ENCODE data around the gene RAVER1. TPM values are rescaled to one million over a fixed set of nuclear protein-coding genes. Genes with fewer than 3 reads are reported as not detected.
A peak's percentile ranks its signal among the peaks of the same experiment; 100 is the strongest.

RAVER1 gene
- total and polyA plus RNA-seq, 2 of the 13 experiments (the other 11 are each of a cell fraction or from before 2014, with no cell fraction given): 3.6 to 7.9 TPM

DNA sequence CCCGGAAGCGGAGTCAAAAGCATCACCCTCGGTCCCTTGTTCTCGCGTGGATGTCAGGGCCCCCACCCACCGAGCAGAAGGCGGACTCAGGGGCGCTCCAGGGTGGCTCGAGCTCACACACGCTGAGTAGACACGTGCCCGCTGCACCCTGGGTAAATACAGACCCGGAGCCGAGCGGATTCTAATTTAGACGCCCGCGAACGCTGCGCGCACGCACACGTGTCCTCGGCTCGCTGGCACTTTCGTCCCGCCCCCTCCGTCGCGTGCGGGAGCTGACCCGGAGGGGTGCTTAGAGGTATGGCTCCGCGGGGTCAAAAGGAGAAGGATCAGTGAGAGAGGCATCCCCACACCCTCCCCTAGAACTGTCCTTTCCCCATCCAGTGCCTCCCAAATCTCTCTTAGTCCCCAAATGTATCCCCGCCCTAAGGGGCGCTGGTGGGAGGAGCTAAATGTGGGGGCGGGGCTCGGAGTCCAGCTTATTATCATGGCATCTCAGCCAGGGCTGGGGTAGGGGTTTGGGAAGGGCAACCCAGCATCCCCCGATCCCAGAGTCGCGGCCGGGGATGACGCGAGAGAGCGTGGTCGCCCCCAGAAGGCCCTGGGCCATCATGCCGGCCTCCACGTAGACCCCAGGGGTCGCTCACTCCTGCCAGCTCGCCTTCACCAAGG lies 44.0 kb downstream of the RAVER1 start (continued):
- TF ChIP-seq ZKSCAN5 (CRISPR knock-in tag; IDR thresholded peaks at IDR 0.05) (no peak), KDM5B (CRISPR knock-in tag; IDR thresholded peaks at IDR 0.05; ENCODE audit: borderline replicate concordance) (peak; percentile 75; the same call in 1 of the 2 replicates), ZEB1 (IDR thresholded peaks at IDR 0.05; ENCODE audit: insufficient replicate concordance, low read depth) (no peak), ZNF703 (CRISPR knock-in tag; IDR thresholded peaks at IDR 0.05; ENCODE audit: borderline replicate concordance) (no peak; the same call in 1 of the 2 replicates), ZNF224 (CRISPR knock-in tag; IDR thresholded peaks at IDR 0.05) (peak; percentile 86), SNAPC2 (CRISPR knock-in tag; IDR thresholded peaks at IDR 0.05) (no peak), ZNF251 (CRISPR knock-in tag; IDR thresholded peaks at IDR 0.05) (no peak), ZNF451 (CRISPR knock-in tag; IDR thresholded peaks at IDR 0.05) (no peak), ZNF615 (CRISPR knock-in tag; IDR thresholded peaks at IDR 0.05; ENCODE audit: borderline replicate concordance) (no peak), TCF7 (IDR thresholded peaks at IDR 0.05; ENCODE audit: low read depth) (no peak), ZNF253 (CRISPR knock-in tag; IDR thresholded peaks at IDR 0.05; ENCODE audit: borderline replicate concordance) (no peak), TRIM24 (CRISPR knock-in tag; IDR thresholded peaks at IDR 0.05) (no peak), ZSCAN25 (CRISPR knock-in tag; IDR thresholded peaks at IDR 0.05) (peak; percentile 47; the same call in 1 of the 2 replicates), MIER3 (CRISPR knock-in tag; IDR thresholded peaks at IDR 0.05; ENCODE audit: borderline replicate concordance) (no peak), HDAC2 (CRISPR knock-in tag; IDR thresholded peaks at IDR 0.05) (no peak), PHF21A (CRISPR knock-in tag; IDR thresholded peaks at IDR 0.05) (no peak), ZNF530 (CRISPR knock-in tag; IDR thresholded peaks at IDR 0.05; ENCODE audit: low read depth) (no peak), ARNT2 (CRISPR knock-in tag; IDR thresholded peaks at IDR 0.05; ENCODE audit: low read depth) (peak; percentile 21; the same call in 1 of the 2 replicates), ZBTB42 (CRISPR knock-in tag; IDR thresholded peaks at IDR 0.05) (no peak), SMAD9 (CRISPR knock-in tag; IDR thresholded peaks at IDR 0.05) (no peak), RBM39 (IDR thresholded peaks at IDR 0.05; ENCODE audit: low read depth, low read length, poor library complexity, severe bottlenecking) (no peak), MBD4 (IDR thresholded peaks at IDR 0.05; ENCODE audit: borderline replicate concordance, low read length) (no peak), ZNF12 (CRISPR knock-in tag; IDR thresholded peaks at IDR 0.05) (peak; percentile 35; the same call in 1 of the 2 replicates)
- TF ChIP-seq, protein P1, sequence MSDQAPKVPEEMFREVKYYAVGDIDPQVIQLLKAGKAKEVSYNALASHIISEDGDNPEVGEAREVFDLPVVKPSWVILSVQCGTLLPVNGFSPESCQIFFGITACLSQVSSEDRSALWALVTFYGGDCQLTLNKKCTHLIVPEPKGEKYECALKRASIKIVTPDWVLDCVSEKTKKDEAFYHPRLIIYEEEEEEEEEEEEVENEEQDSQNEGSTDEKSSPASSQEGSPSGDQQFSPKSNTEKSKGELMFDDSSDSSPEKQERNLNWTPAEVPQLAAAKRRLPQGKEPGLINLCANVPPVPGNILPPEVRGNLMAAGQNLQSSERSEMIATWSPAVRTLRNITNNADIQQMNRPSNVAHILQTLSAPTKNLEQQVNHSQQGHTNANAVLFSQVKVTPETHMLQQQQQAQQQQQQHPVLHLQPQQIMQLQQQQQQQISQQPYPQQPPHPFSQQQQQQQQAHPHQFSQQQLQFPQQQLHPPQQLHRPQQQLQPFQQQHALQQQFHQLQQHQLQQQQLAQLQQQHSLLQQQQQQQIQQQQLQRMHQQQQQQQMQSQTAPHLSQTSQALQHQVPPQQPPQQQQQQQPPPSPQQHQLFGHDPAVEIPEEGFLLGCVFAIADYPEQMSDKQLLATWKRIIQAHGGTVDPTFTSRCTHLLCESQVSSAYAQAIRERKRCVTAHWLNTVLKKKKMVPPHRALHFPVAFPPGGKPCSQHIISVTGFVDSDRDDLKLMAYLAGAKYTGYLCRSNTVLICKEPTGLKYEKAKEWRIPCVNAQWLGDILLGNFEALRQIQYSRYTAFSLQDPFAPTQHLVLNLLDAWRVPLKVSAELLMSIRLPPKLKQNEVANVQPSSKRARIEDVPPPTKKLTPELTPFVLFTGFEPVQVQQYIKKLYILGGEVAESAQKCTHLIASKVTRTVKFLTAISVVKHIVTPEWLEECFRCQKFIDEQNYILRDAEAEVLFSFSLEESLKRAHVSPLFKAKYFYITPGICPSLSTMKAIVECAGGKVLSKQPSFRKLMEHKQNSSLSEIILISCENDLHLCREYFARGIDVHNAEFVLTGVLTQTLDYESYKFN (CRISPR knock-in tag; conservative IDR thresholded peaks at IDR 0.05): peak; percentile 25; the same call in 1 of the 2 replicates
- TF ChIP-seq, protein P2, sequence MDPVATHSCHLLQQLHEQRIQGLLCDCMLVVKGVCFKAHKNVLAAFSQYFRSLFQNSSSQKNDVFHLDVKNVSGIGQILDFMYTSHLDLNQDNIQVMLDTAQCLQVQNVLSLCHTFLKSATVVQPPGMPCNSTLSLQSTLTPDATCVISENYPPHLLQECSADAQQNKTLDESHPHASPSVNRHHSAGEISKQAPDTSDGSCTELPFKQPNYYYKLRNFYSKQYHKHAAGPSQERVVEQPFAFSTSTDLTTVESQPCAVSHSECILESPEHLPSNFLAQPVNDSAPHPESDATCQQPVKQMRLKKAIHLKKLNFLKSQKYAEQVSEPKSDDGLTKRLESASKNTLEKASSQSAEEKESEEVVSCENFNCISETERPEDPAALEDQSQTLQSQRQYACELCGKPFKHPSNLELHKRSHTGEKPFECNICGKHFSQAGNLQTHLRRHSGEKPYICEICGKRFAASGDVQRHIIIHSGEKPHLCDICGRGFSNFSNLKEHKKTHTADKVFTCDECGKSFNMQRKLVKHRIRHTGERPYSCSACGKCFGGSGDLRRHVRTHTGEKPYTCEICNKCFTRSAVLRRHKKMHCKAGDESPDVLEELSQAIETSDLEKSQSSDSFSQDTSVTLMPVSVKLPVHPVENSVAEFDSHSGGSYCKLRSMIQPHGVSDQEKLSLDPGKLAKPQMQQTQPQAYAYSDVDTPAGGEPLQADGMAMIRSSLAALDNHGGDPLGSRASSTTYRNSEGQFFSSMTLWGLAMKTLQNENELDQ (CRISPR knock-in tag; IDR thresholded peaks at IDR 0.05; ENCODE audit: borderline replicate concordance): no peak

All from HepG2 (cell line).